HUES64 (cell line): ENCODE data around the gene IFI30.
"Not testable (repeated sequence)": the region's sequence is repeated elsewhere in the genome, so short reads cannot be mapped to it uniquely, and the experiment has no call there.

Experiments
- H3K27ac ChIP-seq: 2 replicates; pipeline ENCODE4 v1.7.0; 2013; ENCODE audit warnings: low read depth, low read length, inconsistent platforms
- H3K27me3 ChIP-seq: 2 replicates; pipeline ENCODE4 v1.6.1; 2013; ENCODE audit warnings: mild to moderate bottlenecking, low read length; ENCODE audit not compliant: insufficient read depth
- H3K36me3 ChIP-seq: 2 replicates; pipeline ENCODE4 v1.6.1; 2013; ENCODE audit warnings: mild to moderate bottlenecking, low read length; ENCODE audit not compliant: insufficient read depth
- H3K4me1 ChIP-seq: 2 replicates; pipeline ENCODE4 v1.6.1; 2013; ENCODE audit warnings: mild to moderate bottlenecking, low read length, moderate library complexity; ENCODE audit not compliant: insufficient read depth
- H3K4me3 ChIP-seq: 2 replicates; pipeline ENCODE4 v1.5.1; 2013; ENCODE audit warnings: mild to moderate bottlenecking, low read length, moderate library complexity
- H3K9ac ChIP-seq: 2 replicates; pipeline ENCODE4 v1.6.1; 2013; ENCODE audit warnings: mild to moderate bottlenecking, low read depth, low read length
- H3K9me3 ChIP-seq: 2 replicates; pipeline ENCODE4 v1.6.1; 2013; ENCODE audit warnings: low read depth, low read length; ENCODE audit not compliant: insufficient read depth
- WGBS: fragments of 150-250, 120-280 bp; methylation state at CpG from one replicate; pipeline ENCODE4 v1.1.7; 2013; ENCODE audit warnings: missing lambda C conversion rate; 5-methylcytosine and 5-hydroxymethylcytosine counted together

The IFI30 gene

DNA sequence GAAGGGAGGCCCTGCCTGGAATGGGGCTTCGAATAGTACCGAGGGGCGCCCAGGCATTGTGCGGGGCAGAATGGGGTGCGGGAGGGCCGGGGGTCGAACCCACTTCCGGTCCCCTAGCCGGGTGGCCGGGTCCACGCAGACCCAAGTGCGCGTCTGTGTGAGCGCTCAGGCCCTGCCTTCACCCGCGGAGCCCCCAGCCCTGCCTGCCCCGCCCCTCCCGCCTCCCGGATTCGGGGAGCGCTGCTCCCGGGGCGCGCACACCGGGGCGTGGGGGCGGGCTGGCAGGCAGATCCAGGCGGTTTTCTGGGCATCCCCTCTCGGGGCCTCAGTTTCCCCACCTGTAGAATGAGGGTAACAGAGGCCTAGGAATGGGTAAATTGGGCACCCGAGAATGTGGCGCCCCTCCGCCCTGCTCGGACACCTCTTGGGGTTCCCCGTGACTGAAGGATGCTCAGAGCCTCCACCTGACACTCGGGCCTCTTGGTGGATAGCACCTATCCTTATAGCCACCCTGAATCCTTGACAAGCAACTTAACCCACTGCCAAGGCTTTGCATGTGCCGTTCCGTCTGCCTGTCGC lies 20.0 kb upstream of the IFI30 start:
- H3K9me3 ChIP-seq, result no peaks in the 10 kb centered on the region
- peaks cover 9% of the 10 kb centered on the region for H3K4me1 ChIP-seq
- H3K27ac ChIP-seq, result peak overlapping the region; percentile 67; the same call in 1 of the 2 replicates
- H3K9ac ChIP-seq, result peak overlapping the region; percentile 96
- no peaks in the 10 kb centered on the region for H3K27me3 ChIP-seq
- H3K4me3 ChIP-seq, result peak overlapping the region; percentile 70
- peaks cover 8% of the 10 kb centered on the region for H3K36me3 ChIP-seq
- WGBS, result 3% methylated on average over 38 of the region's 38 CpGs

DNA sequence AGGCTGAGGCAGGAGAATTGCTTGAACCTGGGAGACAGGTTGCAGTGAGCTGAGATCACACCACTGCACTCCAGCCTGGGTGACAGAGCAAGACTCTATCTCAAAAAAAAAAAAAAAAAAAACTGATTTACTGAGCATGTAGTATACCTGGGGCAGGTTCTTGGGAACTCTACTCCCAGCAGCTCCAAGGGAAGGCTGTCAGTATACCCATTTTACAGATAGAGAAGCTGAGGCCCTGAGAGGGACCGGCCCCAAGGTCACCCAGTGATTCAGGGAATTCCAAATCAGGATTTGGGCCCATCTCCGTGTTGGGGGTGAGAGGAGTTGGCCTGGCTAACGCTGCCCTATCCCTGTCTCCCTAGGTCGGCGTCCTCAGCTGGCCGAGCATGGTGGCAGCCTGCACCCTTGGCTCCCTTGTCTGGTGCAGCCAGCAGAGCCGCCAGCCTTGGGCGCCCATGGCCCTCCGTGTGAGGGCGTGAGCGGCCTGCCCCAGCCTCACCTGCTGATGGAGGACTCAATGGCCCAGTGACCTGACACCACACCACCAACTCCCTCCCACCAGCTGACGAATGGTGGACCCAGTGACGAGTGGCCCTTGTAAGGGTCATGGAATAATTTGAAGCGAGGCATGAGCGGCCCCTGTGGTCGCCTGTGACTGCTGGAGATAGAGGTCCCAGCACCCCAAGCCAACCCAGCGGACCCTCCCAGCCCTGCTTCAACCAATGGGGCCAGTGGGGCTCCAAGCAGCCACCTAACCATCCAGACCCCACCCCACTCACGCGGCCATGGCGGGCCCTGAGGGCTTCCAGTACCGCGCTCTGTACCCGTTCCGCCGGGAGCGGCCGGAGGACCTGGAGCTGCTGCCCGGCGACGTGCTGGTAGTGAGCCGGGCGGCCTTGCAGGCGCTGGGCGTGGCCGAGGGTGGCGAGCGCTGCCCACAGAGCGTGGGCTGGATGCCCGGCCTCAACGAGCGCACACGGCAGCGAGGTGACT lies 18.2 kb upstream of the IFI30 start:
- Histone ChIP-seq H3K9me3 (no peaks in the 10 kb centered on the region), H3K27me3 (no peaks in the 10 kb centered on the region), H3K9ac (no peak overlapping the region), H3K4me3 (no peak overlapping the region), H3K27ac (no peak overlapping the region), H3K4me1 (peaks cover 9% of the 10 kb centered on the region), H3K36me3 (peaks cover 9% of the 10 kb centered on the region)
- 95% methylated on average over 43 of the region's 43 CpGs for WGBS

DNA sequence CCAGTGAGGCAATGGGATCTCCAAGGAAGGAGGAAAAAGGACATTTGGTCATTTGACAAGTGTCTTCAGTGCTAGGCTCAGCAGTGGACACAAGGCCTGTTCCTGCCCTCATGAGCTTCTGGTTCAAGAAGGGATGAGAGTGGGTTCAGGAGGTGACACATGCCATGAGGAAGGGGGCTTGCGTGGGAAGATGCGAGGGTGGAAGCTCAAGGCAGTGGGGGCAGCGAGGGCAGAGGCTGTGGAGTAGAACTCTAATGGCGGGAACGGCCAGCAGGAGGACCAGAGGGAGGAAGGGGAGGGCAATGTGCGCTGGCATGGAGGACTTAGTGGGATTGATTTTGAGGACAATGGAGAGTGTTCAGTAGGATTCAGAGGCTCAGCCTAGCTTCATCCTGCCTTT lies 17.3 kb upstream of the IFI30 start:
- Histone ChIP-seq H3K4me3 (no peak overlapping the region), H3K36me3 (peaks cover 9% of the 10 kb centered on the region), H3K9me3 (no peaks in the 10 kb centered on the region), H3K9ac (no peak overlapping the region), H3K27ac (no peak overlapping the region), H3K27me3 (no peaks in the 10 kb centered on the region), H3K4me1 (peaks cover 9% of the 10 kb centered on the region)
- WGBS, result 90% methylated on average over 6 of the region's 6 CpGs

DNA sequence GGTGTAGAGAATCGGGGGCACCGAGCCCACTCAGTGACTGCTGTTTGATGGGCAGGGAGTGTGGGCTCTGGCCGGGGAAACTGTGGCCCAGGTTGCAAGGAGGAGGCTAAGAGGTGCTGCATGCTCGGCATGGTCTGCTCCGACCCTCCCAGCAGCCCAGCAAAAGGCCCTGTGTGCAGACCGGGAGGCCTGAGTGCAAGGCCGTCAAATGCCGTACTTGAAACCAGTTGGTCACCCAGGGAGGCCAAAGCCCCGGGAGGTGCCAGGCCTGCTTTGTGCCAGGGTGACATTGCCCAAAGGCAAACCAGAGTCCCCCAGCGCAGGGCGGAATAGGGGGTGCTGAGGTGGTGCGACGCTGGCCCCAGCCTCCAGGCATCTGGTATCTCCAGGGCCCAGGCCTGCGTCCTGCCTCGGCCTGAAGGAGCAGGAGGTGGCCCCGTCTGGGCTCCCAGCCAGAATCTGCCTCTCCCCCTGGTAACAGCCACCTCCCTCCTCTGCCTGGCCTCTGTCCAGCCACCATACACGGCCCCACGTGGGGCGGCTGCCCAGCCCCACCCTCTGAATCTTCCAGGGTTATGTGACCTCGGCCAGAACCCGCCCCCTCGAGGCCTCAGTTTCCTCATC lies 16.7 kb upstream of the IFI30 start:
- Histone ChIP-seq H3K27me3 (no peaks in the 10 kb centered on the region), H3K36me3 (peaks cover 14% of the 10 kb centered on the region), H3K4me3 (no peak overlapping the region), H3K4me1 (peaks cover 13% of the 10 kb centered on the region), H3K27ac (no peak overlapping the region), H3K9ac (no peak overlapping the region), H3K9me3 (no peaks in the 10 kb centered on the region)
- WGBS, result 91% methylated on average over 22 of the region's 22 CpGs

DNA sequence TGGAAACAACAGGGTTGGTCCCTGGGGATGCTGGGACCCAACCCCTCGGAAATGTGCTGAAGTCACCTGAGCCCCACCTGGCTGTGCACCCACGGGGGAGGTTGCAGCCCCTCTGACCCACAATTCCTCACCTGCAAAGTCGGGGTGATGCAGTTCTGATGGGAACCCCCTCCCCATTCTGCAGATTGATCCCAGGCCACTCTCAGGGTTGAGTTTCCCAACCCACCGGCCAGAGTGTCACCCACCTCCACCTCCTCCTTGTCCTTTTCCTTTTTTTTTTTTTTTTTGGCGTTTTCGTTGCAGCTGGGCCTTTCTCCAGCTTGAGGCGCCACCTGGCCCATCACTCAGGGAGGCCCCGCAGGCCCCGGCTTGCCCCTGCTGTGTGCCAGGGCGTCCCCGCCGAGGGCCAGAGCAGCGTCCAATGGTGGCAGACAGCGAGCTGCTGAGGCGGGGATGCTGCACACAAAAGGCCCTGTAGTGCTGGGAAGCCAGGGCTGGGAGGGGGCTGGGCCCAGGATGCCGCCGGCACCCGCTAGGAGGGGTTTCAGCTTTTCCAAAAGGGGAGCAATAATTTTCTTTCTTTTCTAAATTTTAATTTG lies 16.0 kb upstream of the IFI30 start:
- H3K4me1 ChIP-seq, result peaks cover 13% of the 10 kb centered on the region
- WGBS, result 64% methylated on average over 18 of the region's 18 CpGs

DNA sequence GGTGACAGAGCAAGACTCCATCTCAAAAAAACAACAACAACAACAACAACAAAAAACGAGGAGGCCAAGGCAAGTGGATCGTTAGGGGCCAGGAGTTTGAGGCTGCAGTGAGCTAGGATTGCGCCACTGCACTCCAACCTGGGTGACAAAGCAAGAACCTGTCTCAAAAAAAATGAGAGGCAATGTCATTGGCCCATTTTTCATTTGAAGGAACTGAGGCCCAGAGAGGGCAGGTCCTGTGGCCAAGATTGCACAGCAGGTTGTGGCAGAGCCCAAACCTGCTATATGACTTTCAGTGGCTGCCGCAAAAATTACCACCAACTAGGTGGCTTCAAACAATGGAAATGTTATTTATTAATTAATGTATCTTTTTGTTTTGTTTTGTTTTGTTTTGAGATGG lies 15.1 kb upstream of the IFI30 start:
- WGBS, result 89% methylated on average over 4 of the region's 4 CpGs
- H3K27ac ChIP-seq, result no peak overlapping the region
- H3K9me3 ChIP-seq, result no peaks in the 10 kb centered on the region
- peaks cover 13% of the 10 kb centered on the region for H3K4me1 ChIP-seq
- H3K36me3 ChIP-seq, result peaks cover 28% of the 10 kb centered on the region
- no peak overlapping the region for H3K4me3 ChIP-seq
- no peaks in the 10 kb centered on the region for H3K27me3 ChIP-seq
- no peak overlapping the region for H3K9ac ChIP-seq

More for the DNA sequence above, 16.0 kb upstream of the IFI30 start:
- Histone ChIP-seq H3K27me3 (no peaks in the 10 kb centered on the region), H3K9me3 (no peaks in the 10 kb centered on the region), H3K27ac (no peak overlapping the region), H3K36me3 (peaks cover 19% of the 10 kb centered on the region), H3K4me3 (no peak overlapping the region), H3K9ac (0 out of 2 replicates have a peak overlapping the region, but pooled peaks have one; percentile 35)

DNA sequence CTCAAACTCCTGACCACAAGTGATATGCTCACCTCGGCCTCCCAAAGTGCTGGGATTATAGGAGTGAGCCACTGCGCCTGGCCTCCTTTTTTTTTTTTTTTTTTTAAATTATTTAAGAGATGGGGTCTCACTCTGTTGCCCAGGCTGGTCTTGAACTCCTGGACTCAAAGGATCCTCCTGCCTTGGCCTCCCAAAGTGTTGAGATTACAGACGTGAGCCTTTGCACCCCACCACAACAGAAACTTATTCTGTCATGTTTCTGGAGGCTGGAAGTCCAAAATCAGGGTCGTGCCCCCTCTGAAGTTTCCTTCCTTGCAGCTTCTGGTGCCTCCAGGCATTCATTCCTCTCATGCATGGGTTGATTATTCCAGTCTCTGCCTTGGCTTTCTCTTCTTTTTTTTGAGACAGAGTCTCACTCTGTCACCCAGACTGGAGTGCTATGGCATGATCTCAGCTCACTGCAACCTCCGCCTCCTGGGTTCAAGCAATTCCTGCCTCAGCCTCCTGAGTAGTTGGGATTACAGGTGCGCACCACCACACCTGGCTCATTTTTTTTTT lies 14.5 kb upstream of the IFI30 start:
- H3K27me3 ChIP-seq, H3K9me3 ChIP-seq, H3K4me3 ChIP-seq, H3K9ac ChIP-seq, H3K27ac ChIP-seq, H3K4me1 ChIP-seq: not testable (repeated sequence)
- peaks cover 35% of the 10 kb centered on the region for H3K36me3 ChIP-seq
- WGBS, result 95% methylated on average over 5 of the region's 6 CpGs

DNA sequence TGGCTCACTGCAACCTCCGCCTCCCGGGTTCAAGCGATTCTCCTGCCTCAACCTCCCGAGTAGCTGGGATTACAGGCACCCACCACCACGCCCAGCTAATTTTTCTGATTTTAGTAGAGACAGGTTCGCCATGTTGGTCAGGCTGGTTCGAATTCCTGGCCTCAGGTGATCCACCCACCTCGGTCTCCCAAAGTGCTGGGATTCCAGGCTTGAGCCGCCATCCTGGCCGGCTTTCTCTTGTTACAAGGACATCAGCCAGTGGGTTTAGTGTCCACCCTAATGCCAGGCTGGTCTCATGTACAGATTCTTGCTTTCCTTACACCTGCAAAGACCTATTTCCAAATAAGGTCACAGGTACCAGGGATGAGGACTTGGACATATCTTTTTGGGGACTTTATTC lies 13.8 kb upstream of the IFI30 start:
- no peak overlapping the region for H3K27ac ChIP-seq
- no peak overlapping the region for H3K9ac ChIP-seq
- peaks cover 7% of the 10 kb centered on the region for H3K4me1 ChIP-seq
- no peak overlapping the region for H3K4me3 ChIP-seq
- 95% methylated on average over 10 of the region's 10 CpGs for WGBS
- peaks cover 39% of the 10 kb centered on the region for H3K36me3 ChIP-seq
- no peaks in the 10 kb centered on the region for H3K27me3 ChIP-seq
- H3K9me3 ChIP-seq, result no peaks in the 10 kb centered on the region

DNA sequence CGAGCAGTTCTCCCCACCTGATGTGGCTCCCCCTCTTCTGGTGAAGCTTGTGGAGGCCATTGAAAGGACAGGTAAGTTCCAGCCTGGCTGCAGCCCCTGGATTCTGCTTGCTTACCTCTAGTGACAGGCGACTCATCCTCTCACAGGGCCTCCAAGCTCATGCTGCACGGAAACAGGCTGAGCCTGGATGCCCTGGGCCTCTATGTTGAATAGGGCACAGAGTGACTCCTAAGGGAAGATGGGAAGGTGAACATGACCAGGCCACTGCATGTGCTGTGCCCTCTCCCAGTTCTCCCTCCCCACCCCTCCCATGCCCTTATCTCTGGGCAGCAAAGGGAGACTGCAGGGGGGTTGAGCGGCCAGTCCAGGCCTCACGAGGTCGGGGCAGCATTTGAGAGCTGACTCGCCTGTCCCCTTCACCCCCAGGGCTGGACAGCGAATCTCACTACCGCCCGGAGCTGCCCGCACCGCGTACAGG lies 13.1 kb upstream of the IFI30 start:
- peak overlapping the region; percentile 56 for H3K9ac ChIP-seq
- H3K27me3 ChIP-seq, result no peaks in the 10 kb centered on the region
- peaks cover 7% of the 10 kb centered on the region for H3K4me1 ChIP-seq
- 87% methylated on average over 13 of the region's 13 CpGs for WGBS
- H3K27ac ChIP-seq, result no peak overlapping the region
- H3K4me3 ChIP-seq, result no peak overlapping the region
- H3K36me3 ChIP-seq, result peaks cover 44% of the 10 kb centered on the region
- H3K9me3 ChIP-seq, result no peaks in the 10 kb centered on the region

DNA sequence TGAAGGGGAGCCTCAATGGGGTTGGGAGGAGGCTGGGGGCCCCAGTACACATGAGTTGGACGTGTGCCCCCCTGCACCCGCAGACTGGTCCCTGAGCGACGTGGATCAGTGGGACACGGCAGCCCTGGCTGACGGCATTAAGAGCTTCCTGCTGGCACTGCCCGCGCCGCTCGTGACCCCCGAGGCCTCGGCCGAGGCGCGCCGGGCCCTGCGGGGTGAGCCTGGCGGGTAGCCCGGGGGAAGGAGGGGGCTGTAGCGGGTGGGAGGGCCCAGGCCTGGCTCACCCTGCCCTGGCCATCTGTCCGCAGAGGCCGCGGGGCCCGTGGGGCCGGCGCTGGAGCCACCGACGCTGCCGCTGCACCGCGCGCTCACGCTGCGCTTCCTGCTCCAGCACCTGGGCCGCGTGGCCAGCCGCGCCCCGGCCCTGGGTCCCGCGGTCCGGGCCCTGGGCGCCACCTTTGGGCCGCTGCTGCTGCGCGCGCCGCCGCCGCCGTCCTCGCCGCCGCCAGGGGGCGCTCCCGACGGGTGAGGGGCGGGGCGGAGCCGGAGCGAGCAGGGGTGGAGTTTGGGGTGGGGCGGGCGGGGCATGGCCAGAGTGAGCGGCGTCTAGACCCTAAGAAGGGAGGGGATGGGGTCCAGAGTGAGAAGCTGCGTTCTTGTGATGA lies 12.5 kb upstream of the IFI30 start:
- WGBS, result 17% methylated on average over 66 of the region's 66 CpGs
- no peaks in the 10 kb centered on the region for H3K9me3 ChIP-seq
- no peak overlapping the region for H3K27ac ChIP-seq
- H3K4me3 ChIP-seq, result peak overlapping the region; percentile 34; the same call in 1 of the 2 replicates
- peaks cover 47% of the 10 kb centered on the region for H3K36me3 ChIP-seq
- peaks cover 7% of the 10 kb centered on the region for H3K4me1 ChIP-seq
- no peaks in the 10 kb centered on the region for H3K27me3 ChIP-seq
- peak overlapping the region; percentile 56 for H3K9ac ChIP-seq
